T-helper 1 cell treated with Interleukin-12 subunit alpha and Interleukin-12 subunit beta and Interleukin-4 antibody, amounts not matched to agents 30 μg/mL and 1 μg/mL, for 36 hours (primary cell): ENCODE measurements around the gene GREM2.

Experiments
- H3K27ac Mint-ChIP-seq: one replicate; pipeline ENCODE4 v1.8.0; 2021; ENCODE audit warnings: mild to moderate bottlenecking, mixed read lengths
- H3K27me3 Mint-ChIP-seq: one replicate; pipeline ENCODE4 v1.8.0; 2021; ENCODE audit warnings: low read depth, mixed read lengths
- H3K36me3 Mint-ChIP-seq: one replicate; pipeline ENCODE4 v1.8.0; 2021; ENCODE audit warnings: low read depth, mixed read lengths
- H3K4me1 Mint-ChIP-seq: one replicate; pipeline ENCODE4 v1.8.0; 2021; ENCODE audit warnings: low read depth, mixed read lengths
- H3K4me3 Mint-ChIP-seq: one replicate; pipeline ENCODE4 v1.8.0; 2021; ENCODE audit warnings: mild to moderate bottlenecking, moderate library complexity, mixed read lengths
- H3K9me3 Mint-ChIP-seq: one replicate; pipeline ENCODE4 v1.8.0; 2021; ENCODE audit warnings: mixed read lengths

The GREM2 gene

DNA sequence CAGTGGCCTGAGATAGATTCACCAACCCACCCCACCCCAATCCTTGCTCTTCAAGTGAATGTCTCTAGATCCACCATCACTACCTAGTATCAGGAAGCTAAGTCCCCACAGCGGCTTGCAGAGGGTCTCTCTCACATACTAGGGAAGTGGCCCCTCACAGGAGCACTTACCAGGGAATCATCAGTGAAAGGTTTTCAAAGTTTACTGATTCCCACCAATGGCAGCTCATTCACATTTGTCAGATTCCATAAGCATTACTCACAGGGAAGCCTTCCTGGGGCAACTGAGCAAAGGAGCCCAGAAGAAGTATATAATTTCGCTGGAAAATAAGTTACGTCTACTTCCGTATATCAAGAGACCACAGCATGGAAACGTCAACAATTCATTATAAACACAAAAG lies 120.8 kb downstream of the GREM2 start:
- no peaks in the 10 kb centered on the region for H3K4me1 Mint-ChIP-seq

DNA sequence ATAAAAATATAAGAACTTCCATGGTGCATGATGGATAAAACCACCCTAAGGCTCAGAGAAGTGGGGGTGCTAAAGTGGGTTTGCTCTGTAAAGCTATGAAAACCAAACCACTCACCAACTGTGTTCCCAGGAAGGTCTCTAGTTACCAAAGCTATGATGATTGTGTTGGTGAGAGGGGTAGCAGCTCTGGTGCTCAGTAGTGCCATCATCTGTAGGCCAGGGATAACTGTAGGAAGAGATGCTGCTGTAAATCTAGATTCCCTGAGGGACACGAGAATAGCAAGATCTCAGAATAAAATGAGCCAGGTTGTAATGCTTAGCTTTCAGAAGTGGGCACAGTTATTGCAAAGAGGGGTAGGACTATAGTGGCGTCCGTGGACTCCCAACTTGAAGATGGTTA lies 124.5 kb downstream of the GREM2 start:
- Mint-ChIP-seq H3K27me3 (peaks cover 3% of the 10 kb centered on the region), H3K27ac (no peak overlapping the region), H3K4me1 (no peaks in the 10 kb centered on the region), H3K36me3 (no peaks in the 10 kb centered on the region), H3K9me3 (no peaks in the 10 kb centered on the region), H3K4me3 (no peak overlapping the region)

More for the DNA sequence above, 120.8 kb downstream of the GREM2 start:
- Mint-ChIP-seq H3K27me3 (peaks cover 3% of the 10 kb centered on the region), H3K9me3 (peaks cover 3% of the 10 kb centered on the region), H3K36me3 (no peaks in the 10 kb centered on the region), H3K4me3 (no peak overlapping the region), H3K27ac (no peak overlapping the region)

DNA sequence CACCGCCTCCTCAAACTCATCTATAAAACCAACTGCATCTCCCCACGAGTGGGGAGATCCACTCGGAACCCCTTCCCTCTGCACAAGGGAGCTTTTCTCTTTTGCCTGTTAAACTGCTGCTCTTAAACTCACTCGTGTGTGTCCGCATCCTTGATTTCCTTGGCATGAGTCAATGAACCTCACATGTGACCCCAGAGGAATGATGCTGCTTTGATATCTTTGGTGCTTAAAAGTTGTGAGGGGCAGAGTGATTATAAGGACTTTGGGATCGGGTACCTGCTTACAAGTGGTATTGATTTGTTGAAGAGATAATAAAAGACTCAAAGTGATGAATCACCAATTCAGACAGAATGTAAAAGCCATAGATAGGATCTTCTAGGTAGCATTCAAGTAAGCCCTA lies 125.3 kb downstream of the GREM2 start:
- Mint-ChIP-seq H3K36me3 (no peaks in the 10 kb centered on the region), H3K27me3 (no peaks in the 10 kb centered on the region), H3K4me3 (no peak overlapping the region), H3K4me1 (no peaks in the 10 kb centered on the region), H3K27ac (no peak overlapping the region), H3K9me3 (no peaks in the 10 kb centered on the region)

DNA sequence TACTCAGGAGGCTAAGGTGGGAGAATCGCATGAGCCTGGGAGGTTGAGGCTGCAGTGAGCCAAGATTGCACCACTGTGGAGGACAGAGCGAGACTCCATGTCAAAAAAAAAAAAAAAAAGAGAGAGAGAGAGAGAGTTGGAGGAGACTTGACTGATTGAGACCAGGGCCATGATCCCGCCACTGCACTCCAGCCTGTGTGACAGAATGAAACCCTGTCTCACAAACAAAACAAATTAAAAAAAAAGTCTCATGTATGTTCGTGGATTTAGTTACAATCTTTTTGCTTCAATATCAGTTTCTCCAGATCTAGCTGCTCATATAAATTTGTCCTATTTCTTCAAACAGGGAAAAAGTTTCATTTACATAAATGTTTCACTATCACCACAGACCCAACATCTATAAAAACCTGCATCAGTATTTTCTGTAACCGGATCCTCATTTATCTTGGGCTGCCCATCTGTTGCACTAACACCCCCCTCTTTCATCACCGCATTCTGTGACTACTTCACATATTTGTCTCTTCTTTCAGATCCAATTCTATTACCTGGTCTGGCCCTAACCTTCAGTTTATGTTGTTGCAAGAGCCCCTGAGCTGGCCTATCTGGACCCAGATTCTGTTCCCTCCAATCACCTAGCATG lies 127.0 kb downstream of the GREM2 start:
- no peak overlapping the region for H3K4me3 Mint-ChIP-seq

DNA sequence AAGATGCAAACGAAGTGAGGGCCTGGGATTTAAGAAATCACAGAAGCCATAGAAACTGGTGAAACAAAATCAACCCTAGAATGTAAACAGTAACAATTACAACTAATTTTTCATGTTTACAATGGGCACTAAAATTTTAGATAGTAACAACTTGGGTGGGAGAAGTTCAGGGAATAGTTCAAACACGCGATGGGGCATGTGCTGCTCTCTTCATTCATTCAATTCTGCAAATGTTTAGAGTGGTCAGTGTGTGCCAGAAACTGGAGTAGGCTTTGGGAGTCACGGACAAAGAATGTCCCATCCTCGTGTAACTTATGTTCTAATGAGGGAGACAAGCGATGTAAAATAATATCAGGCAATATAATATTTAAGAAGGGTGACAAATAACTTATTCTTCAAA lies 133.4 kb downstream of the GREM2 start:
- H3K9me3 Mint-ChIP-seq = no peaks in the 10 kb centered on the region
- H3K36me3 Mint-ChIP-seq = no peaks in the 10 kb centered on the region
- no peak overlapping the region for H3K27ac Mint-ChIP-seq
- H3K4me3 Mint-ChIP-seq = no peak overlapping the region
- H3K27me3 Mint-ChIP-seq = no peaks in the 10 kb centered on the region
- H3K4me1 Mint-ChIP-seq = no peaks in the 10 kb centered on the region

More for the DNA sequence above, 127.0 kb downstream of the GREM2 start:
- H3K27ac Mint-ChIP-seq = no peak overlapping the region
- H3K36me3 Mint-ChIP-seq = no peaks in the 10 kb centered on the region
- H3K27me3 Mint-ChIP-seq = no peaks in the 10 kb centered on the region
- H3K9me3 Mint-ChIP-seq = no peaks in the 10 kb centered on the region
- no peaks in the 10 kb centered on the region for H3K4me1 Mint-ChIP-seq

DNA sequence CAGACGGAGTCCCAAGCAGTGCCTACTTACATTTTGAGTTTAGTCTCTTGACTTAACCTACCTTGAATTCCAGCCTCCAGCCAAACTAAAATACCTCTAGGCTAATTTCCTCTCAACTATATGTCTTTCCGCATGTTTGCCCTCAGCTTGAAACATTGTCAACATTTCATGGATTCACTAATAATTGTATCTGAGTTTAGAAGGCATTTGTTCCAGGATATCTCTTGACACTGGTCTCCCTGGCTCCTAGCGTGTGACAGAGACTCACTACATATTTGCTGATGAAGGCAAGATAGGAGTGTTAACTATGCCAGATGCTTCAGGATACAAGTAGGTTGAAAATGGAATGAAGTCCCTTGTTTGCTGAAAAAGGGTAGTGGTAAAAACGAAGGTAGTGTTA lies 136.1 kb downstream of the GREM2 start:
- no peaks in the 10 kb centered on the region for H3K36me3 Mint-ChIP-seq
- no peaks in the 10 kb centered on the region for H3K27me3 Mint-ChIP-seq
- no peak overlapping the region for H3K4me3 Mint-ChIP-seq
- H3K27ac Mint-ChIP-seq = no peak overlapping the region
- no peaks in the 10 kb centered on the region for H3K4me1 Mint-ChIP-seq
- no peaks in the 10 kb centered on the region for H3K9me3 Mint-ChIP-seq

DNA sequence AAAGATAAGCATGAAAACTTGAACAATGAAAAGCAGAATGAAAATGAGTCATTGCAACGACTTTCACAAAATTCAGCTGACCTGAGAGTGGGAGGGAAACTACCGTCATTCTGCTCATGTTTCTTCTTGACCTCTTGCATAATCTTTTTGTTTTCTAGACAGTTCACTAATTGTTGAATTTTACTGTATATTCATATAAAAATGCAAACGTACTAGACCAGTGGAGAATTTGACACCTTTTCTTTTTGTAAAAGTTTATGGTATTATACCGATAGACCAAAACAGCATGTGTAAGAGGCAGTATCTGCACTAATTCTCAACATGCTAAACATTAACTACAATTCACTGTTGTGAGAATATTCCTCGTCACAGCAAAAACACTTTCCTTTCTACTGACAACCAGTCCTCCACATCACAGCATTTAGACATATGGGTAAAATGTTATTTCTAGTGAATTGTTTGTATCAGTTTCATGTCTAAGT lies 137.8 kb downstream of the GREM2 start:
- H3K27ac Mint-ChIP-seq = no peak overlapping the region
- no peaks in the 10 kb centered on the region for H3K9me3 Mint-ChIP-seq
- no peaks in the 10 kb centered on the region for H3K4me1 Mint-ChIP-seq
- H3K36me3 Mint-ChIP-seq = no peaks in the 10 kb centered on the region
- H3K4me3 Mint-ChIP-seq = no peak overlapping the region
- no peaks in the 10 kb centered on the region for H3K27me3 Mint-ChIP-seq

DNA sequence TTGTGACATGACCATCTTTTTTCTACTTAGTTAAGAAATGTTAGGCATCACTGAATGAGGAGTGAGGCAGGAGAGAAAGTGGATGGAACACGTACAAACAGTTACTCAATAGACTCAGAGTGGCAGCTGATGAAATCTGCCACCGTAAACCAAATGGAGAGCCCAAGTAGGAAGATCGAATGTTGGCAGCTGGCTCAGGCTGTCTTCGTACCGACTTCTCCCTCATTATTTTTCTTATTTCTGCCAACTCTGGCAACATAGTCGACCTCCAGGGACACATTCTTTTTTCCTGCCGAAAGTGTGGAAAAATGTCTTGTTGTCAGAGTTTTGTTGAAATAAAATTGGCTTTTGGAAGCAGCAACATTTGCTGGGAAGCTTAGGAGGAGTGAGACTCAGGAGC lies 143.3 kb downstream of the GREM2 start:
- no peak overlapping the region for H3K4me3 Mint-ChIP-seq
- H3K36me3 Mint-ChIP-seq = no peaks in the 10 kb centered on the region
- H3K27ac Mint-ChIP-seq = no peak overlapping the region
- H3K27me3 Mint-ChIP-seq = no peaks in the 10 kb centered on the region
- no peaks in the 10 kb centered on the region for H3K9me3 Mint-ChIP-seq
- peaks cover 2% of the 10 kb centered on the region for H3K4me1 Mint-ChIP-seq

DNA sequence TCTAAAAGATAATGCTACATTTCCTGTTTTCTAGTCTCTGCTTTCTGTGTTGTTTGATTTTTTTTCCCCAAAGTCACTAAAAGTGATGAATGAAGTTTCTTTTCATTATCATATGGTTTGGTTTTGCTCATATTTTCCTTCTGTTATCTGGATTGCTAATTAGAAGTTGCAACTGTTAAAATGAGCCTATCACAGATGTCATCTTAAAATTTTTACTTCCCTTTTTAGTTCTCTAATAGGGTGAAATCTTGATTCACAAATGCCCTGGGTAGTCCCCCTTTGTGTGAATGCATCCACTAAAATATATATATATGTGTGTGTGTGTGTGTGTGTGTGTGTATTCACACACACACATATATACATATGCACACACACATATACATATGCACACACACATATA lies 144.1 kb downstream of the GREM2 start:
- no peaks in the 10 kb centered on the region for H3K36me3 Mint-ChIP-seq
- H3K9me3 Mint-ChIP-seq = no peaks in the 10 kb centered on the region
- H3K27ac Mint-ChIP-seq = no peak overlapping the region
- H3K27me3 Mint-ChIP-seq = no peaks in the 10 kb centered on the region
- no peak overlapping the region for H3K4me3 Mint-ChIP-seq
- H3K4me1 Mint-ChIP-seq = peaks cover 2% of the 10 kb centered on the region

DNA sequence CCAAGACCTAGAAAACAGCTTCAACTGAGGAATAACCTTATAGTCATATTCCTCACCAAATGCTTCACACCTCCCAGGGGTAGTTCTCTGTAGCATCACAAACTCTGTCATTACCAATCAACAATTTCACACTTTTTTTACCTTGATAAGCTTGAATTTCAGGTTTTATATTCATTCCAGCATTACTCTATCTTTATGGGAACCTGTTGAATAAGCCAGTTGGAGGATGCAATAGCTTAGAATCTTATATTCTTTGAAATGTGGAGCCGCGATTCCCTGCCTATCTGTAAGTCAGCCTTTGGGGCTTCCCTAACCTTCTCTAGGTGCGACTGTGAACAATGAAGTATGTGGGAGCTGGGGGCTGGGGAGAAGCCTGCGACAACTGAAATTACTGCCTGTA lies 145.4 kb downstream of the GREM2 start:
- no peaks in the 10 kb centered on the region for H3K9me3 Mint-ChIP-seq
- H3K4me1 Mint-ChIP-seq = peaks cover 2% of the 10 kb centered on the region
- H3K36me3 Mint-ChIP-seq = no peaks in the 10 kb centered on the region
- no peak overlapping the region for H3K27ac Mint-ChIP-seq
- no peaks in the 10 kb centered on the region for H3K27me3 Mint-ChIP-seq
- H3K4me3 Mint-ChIP-seq = no peak overlapping the region

DNA sequence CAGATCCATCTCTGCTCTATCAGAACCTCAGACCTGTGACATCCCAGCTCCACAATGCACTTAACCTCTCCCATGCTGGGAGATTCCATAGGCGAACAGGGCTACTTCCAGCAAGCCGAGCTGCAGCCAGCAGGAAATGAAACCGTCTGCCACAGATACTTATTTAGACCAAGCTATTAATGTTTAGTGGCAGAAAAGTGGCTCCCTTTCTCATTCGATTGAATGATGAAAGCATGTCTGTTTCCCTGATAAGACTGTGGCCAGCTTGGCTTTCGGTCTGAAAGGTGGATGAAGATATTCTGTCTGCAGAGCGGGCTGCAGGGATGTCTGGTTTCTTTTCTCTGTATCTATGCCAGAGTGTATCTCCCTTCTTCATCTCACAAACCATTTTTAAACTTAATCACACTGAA lies 146.4 kb downstream of the GREM2 start:
- Mint-ChIP-seq H3K9me3 (no peaks in the 10 kb centered on the region), H3K4me1 (peaks cover 2% of the 10 kb centered on the region), H3K27ac (no peak overlapping the region), H3K36me3 (no peaks in the 10 kb centered on the region), H3K4me3 (no peak overlapping the region), H3K27me3 (no peaks in the 10 kb centered on the region)

DNA sequence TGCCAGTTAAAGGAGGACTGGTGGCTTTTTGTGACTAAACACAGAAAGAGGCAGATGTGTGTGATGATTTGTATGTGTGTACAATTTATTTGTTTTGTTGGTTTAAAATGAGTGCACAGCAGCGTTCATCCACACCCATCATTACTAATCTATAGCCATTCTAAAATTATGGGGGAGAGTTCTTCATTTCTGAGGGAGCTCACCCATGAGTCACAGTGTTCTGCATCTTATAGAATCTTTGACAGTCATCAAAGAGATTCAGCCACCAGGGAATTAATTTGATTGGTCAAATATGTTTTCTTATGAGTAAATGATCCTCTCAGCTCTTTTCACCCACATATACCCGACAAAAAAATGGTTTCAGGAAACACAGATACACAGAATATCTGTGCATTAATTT lies 147.9 kb downstream of the GREM2 start:
- Mint-ChIP-seq H3K4me1 (peaks cover 2% of the 10 kb centered on the region), H3K27ac (no peak overlapping the region), H3K4me3 (no peak overlapping the region), H3K9me3 (no peaks in the 10 kb centered on the region), H3K27me3 (no peaks in the 10 kb centered on the region), H3K36me3 (no peaks in the 10 kb centered on the region)

DNA sequence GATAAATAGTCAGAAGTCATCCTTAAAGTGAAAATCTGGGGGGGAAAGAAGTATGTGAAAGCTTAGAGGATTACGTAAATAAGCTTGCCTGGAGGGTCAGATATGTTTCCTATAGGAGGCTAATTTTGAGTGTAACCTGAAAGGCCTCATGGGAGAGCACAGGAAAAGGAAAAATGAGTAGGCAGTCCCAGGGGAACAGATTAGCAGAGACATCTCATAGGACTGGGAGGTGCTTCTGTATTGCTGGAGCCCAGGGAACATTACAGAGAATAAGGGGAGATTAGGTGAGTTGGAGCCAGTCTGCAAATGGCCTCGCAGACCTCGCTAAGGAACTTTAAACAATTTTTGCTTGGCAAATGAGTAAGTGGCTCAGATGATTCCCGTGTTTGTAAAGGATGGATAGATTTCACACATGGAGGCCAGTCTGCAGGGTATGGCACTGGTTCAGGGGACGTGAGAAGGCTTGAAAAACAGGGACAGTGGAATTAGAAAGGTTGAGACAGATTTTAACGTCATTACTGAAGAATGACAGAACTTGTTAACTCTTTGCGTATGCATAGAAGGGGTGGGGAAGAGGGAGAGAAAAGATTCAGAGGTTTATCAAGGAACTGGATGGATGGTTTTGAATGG lies 149.1 kb downstream of the GREM2 start:
- Mint-ChIP-seq H3K36me3 (no peaks in the 10 kb centered on the region), H3K4me1 (peaks cover 2% of the 10 kb centered on the region), H3K9me3 (no peaks in the 10 kb centered on the region), H3K27me3 (no peaks in the 10 kb centered on the region), H3K27ac (no peak overlapping the region), H3K4me3 (no peak overlapping the region)

DNA sequence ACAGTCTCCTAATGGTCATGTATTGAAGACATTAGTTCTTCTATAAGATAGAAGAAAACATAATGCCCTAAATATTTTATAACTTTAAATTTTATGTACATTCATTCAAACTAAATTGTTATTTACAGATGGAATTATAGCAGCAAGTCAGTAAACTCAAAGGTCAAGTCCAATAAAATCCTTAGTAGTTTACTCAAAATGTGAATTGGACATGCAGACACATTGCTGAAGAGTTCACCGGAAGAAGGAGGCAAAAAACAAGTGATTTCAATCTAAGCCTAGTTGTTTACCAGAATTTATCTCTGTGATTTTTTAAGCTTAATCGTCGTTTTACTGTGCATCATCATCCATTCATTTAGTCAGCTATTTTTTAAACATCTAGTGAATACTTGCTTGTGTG lies 149.7 kb downstream of the GREM2 start:
- peaks cover 2% of the 10 kb centered on the region for H3K4me1 Mint-ChIP-seq
- no peak overlapping the region for H3K27ac Mint-ChIP-seq
- H3K36me3 Mint-ChIP-seq = no peaks in the 10 kb centered on the region
- no peaks in the 10 kb centered on the region for H3K9me3 Mint-ChIP-seq
- no peaks in the 10 kb centered on the region for H3K27me3 Mint-ChIP-seq
- H3K4me3 Mint-ChIP-seq = no peak overlapping the region

DNA sequence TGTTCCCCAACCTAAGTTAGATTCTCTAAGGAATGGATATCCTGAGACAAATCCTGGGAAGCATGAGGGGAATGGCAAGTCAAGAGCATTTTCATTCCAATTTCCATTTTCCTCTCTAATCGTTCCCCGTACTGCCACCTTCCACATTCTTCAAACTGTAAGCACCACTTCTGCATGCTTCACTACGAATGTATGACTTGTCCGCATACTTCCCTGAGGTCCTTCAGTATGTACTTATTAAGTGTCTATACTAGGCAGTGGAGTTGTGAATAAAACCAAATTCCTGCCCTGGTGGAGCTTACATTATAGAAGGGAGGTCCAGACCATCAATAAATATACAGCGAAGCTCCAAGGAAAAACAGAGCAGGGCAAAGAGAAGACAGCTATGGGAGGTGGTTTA lies 154.8 kb downstream of the GREM2 start:
- no peaks in the 10 kb centered on the region for H3K27me3 Mint-ChIP-seq
- no peaks in the 10 kb centered on the region for H3K9me3 Mint-ChIP-seq
- no peak overlapping the region for H3K4me3 Mint-ChIP-seq
- no peak overlapping the region for H3K27ac Mint-ChIP-seq
- H3K4me1 Mint-ChIP-seq = no peaks in the 10 kb centered on the region
- no peaks in the 10 kb centered on the region for H3K36me3 Mint-ChIP-seq
